Ovary (tissue), 3 donors: ENCODE measurements around the gene KLHL3.
A peak's percentile ranks its signal among the peaks of the same experiment; 100 is the strongest.

Source experiments
- EP300 ChIP-seq: sonication (generic); formaldehyde crosslinking; IDR thresholded peaks from one replicate; pipeline ENCODE4 v1.6.1; 2017; ENCODE audit warnings: antibody characterized with exemption
- POLR2A ChIP-seq: fragments of 450-650 bp; IDR thresholded peaks from one replicate; pipeline ENCODE4 v1.6.1; 2017; ENCODE audit warnings: antibody characterized with exemption, mild to moderate bottlenecking, moderate library complexity
- TF ChIP-seq, protein P1 (sequence below), 3 donors: fragments of 450-650 bp in 2 of 3; fragments of 200-600 bp in 1 of 3; IDR thresholded peaks; one replicate each; pipeline versions ENCODE4 v1.5.1 to v1.8.0; 2016 to 2022; ENCODE audit warnings: antibody characterized with exemption in 3 of 3, mild to moderate bottlenecking in 1 of 3
- donor health status: DM: no; HTN: no; CAD: no.

DNA sequence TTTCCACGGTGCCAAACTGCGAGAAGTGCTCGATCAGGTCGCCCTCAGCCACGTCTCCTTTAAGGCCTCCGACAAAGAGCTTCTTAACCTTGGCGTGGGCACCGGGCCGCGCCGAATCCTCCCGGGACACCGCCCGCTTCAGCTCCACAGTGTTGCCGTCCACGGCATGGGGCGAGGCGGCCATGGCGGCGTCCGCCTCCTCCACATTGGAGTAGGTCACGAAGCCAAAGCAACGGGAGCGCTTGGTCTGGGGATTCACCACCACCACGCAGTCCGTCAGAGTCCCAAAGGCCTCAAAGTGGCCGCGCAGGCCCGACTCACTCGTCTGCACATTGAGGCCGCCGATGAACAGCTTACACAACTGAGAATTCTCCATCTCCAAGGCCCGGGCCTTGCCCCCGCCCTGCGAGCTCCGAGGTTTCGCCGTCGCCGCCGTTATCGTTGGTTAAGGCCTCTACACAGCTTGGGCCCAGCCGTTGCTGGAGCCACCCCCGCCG is 17.9 kb upstream of the KLHL3 start:
- TF ChIP-seq EP300 (no peak), POLR2A (no peak)
- TF ChIP-seq, protein P1, sequence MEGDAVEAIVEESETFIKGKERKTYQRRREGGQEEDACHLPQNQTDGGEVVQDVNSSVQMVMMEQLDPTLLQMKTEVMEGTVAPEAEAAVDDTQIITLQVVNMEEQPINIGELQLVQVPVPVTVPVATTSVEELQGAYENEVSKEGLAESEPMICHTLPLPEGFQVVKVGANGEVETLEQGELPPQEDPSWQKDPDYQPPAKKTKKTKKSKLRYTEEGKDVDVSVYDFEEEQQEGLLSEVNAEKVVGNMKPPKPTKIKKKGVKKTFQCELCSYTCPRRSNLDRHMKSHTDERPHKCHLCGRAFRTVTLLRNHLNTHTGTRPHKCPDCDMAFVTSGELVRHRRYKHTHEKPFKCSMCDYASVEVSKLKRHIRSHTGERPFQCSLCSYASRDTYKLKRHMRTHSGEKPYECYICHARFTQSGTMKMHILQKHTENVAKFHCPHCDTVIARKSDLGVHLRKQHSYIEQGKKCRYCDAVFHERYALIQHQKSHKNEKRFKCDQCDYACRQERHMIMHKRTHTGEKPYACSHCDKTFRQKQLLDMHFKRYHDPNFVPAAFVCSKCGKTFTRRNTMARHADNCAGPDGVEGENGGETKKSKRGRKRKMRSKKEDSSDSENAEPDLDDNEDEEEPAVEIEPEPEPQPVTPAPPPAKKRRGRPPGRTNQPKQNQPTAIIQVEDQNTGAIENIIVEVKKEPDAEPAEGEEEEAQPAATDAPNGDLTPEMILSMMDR (IDR thresholded peaks at IDR 0.05): peak in 1 of 3 donors; percentile 6
